Uterus (tissue), 2 donors: ENCODE results near the gene PLAA.

Experiments
- POLR2A ChIP-seq, 2 donors: fragments of 450-650 bp; IDR thresholded peaks; one replicate each; pipeline ENCODE4 v1.6.1; 2016; ENCODE audit warnings: antibody characterized with exemption in 2 of 2, mild to moderate bottlenecking in 1 of 2, moderate library complexity in 1 of 2
- TF ChIP-seq, protein P1 (sequence below), 4 experiments: fragments of 200-600 bp in 2 of 4; fragments of 450-650 bp in 2 of 4; sonication (generic) in 2 of 4; IDR thresholded peaks; one replicate each; pipeline ENCODE4 v1.5.1; 2016 to 2019; ENCODE audit warnings: antibody characterized with exemption in 4 of 4, mild to moderate bottlenecking in 2 of 4, moderate library complexity in 1 of 4

DNA sequence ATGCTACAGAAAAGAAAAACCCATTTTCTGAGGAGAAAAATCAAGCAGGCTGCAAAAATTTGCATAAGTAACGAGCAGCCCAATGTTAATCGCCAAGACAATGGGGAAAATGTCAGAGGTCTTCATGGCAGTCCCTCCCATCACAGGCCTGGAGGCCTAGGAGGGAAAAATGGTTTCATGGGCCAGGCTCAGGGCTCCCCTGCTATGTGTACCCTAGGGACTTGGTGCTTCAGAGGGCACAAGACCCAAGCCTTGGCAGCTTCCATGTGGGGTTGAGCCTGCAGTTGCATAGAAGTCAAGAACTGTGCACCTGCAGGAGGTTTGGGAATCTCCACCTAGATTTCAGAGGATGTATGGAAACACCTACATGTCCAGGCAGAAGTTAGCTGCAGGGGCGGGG, 64.9 kb downstream of the PLAA start:
- TF ChIP-seq, protein P1, sequence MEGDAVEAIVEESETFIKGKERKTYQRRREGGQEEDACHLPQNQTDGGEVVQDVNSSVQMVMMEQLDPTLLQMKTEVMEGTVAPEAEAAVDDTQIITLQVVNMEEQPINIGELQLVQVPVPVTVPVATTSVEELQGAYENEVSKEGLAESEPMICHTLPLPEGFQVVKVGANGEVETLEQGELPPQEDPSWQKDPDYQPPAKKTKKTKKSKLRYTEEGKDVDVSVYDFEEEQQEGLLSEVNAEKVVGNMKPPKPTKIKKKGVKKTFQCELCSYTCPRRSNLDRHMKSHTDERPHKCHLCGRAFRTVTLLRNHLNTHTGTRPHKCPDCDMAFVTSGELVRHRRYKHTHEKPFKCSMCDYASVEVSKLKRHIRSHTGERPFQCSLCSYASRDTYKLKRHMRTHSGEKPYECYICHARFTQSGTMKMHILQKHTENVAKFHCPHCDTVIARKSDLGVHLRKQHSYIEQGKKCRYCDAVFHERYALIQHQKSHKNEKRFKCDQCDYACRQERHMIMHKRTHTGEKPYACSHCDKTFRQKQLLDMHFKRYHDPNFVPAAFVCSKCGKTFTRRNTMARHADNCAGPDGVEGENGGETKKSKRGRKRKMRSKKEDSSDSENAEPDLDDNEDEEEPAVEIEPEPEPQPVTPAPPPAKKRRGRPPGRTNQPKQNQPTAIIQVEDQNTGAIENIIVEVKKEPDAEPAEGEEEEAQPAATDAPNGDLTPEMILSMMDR (IDR thresholded peaks at IDR 0.05), result no peak
- no peak for TF ChIP-seq POLR2A (IDR thresholded peaks at IDR 0.05)
